GM12878 (cell line): ENCODE measurements around the gene PIK3R5.

Experiments
- ATF7 ChIP-seq: fragments of 450-650 bp; IDR thresholded peaks from 2 replicates; pipeline ENCODE4 v1.6.1; 2016; ENCODE audit warnings: low read depth, mild to moderate bottlenecking
- NFXL1 ChIP-seq: fragments of 450-650 bp; IDR thresholded peaks from 2 replicates; pipeline ENCODE4 v1.6.1; 2017; ENCODE audit warnings: antibody characterized with exemption, mild to moderate bottlenecking, borderline replicate concordance
- NRF1 ChIP-seq: conservative IDR thresholded peaks from 2 replicates; pipeline ENCODE4 v1.6.1; 2011; ENCODE audit warnings: mild to moderate bottlenecking, low read depth, low read length, improper control_type of control experiment
- TARDBP ChIP-seq: IDR thresholded peaks from 2 replicates; pipeline ENCODE4 v1.6.1; 2016; ENCODE audit warnings: borderline replicate concordance
- TF ChIP-seq, protein P1 (sequence below), 3 experiments: IDR thresholded peaks in 2 of 3; conservative IDR thresholded peaks in 1 of 3; 2 replicates each; pipeline ENCODE4 v1.5.1; 2011; ENCODE audit warnings: low read depth in 3 of 3, low read length in 3 of 3, mild to moderate bottlenecking in 3 of 3, control low read depth in 2 of 3, moderate library complexity in 2 of 3, inconsistent platforms in 1 of 3, mixed read lengths in 1 of 3; ENCODE audit not compliant: control insufficient read depth in 2 of 3, insufficient read depth in 1 of 3; ENCODE audit errors: extremely low read depth in 1 of 3
- TF ChIP-seq, protein P2 (sequence below): IDR thresholded peaks from 2 replicates; pipeline ENCODE4 v1.6.1; 2011; ENCODE audit warnings: low read depth, mild to moderate bottlenecking, low read length, moderate library complexity, borderline replicate concordance; ENCODE audit errors: extremely low read depth
- TF ChIP-seq, protein P3 (sequence below): IDR thresholded peaks from 2 replicates; pipeline ENCODE4 v1.6.1; 2012; ENCODE audit warnings: low read depth, low read length, improper control_type of control experiment

DNA sequence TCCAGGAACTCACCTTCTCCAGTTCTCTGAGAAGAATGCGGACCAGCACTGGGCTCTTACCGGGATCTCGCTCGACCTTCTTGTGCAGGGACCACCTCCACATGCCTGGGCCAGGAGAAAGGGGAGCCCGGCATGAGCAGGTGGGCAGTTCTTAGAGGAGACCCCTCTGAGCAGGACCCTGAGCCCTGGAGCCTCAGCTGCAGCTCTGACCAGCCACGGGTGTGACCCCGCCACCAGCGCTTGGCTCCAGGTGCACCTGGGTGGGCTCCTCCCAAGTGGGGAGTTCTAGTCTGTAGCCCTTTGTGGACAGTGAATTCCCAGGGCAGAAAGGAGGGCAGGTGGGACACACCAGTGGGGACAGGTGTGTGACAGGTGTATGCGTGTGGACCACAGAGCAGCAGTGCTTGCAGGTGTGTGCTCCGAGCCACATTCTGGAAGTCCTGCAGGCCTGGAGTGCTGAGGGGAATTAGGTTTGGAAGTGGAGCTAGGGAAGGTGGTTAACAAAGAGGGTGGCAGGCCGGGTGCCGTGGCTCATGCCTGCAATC is 126.9 kb downstream of the PIK3R5 start:
- TF ChIP-seq NRF1 (no peak), TARDBP (no peak), ATF7 (no peak), NFXL1 (no peak)
- TF ChIP-seq, protein P1, sequence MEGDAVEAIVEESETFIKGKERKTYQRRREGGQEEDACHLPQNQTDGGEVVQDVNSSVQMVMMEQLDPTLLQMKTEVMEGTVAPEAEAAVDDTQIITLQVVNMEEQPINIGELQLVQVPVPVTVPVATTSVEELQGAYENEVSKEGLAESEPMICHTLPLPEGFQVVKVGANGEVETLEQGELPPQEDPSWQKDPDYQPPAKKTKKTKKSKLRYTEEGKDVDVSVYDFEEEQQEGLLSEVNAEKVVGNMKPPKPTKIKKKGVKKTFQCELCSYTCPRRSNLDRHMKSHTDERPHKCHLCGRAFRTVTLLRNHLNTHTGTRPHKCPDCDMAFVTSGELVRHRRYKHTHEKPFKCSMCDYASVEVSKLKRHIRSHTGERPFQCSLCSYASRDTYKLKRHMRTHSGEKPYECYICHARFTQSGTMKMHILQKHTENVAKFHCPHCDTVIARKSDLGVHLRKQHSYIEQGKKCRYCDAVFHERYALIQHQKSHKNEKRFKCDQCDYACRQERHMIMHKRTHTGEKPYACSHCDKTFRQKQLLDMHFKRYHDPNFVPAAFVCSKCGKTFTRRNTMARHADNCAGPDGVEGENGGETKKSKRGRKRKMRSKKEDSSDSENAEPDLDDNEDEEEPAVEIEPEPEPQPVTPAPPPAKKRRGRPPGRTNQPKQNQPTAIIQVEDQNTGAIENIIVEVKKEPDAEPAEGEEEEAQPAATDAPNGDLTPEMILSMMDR (IDR thresholded peaks at IDR 0.05 in 2 of 3, conservative IDR thresholded peaks at IDR 0.05 in 1 of 3; ENCODE audit: control insufficient read depth in 2 of 3, extremely low read depth in 1 of 3, insufficient read depth in 1 of 3, low read depth in 3 of 3, low read length in 3 of 3), result no peak
- TF ChIP-seq, protein P2, sequence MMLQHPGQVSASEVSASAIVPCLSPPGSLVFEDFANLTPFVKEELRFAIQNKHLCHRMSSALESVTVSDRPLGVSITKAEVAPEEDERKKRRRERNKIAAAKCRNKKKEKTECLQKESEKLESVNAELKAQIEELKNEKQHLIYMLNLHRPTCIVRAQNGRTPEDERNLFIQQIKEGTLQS, result no peak
- TF ChIP-seq, protein P3, sequence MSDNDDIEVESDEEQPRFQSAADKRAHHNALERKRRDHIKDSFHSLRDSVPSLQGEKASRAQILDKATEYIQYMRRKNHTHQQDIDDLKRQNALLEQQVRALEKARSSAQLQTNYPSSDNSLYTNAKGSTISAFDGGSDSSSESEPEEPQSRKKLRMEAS, result no peak
